GM21723 (cell line): ENCODE data around the gene CEP250.
A peak's percentile ranks its signal among the peaks of the same experiment; 100 is the strongest.

Experiments
- ATAC-seq: cut with Tn5 transposase; IDR thresholded peaks from one replicate; pipeline ENCODE4 v1.9.1; 2021; ENCODE audit warnings: mild to moderate bottlenecking, moderate library complexity; ENCODE audit not compliant: unreplicated experiment

CEP250 gene

GRCh38 chr20:35490736-35491181, 35.4 kb downstream of the CEP250 start:
- peak; percentile 96 for ATAC-seq

- ATAC-seq = no peak
Measured at GRCh38 chr20:35491823-35492222, 36.4 kb downstream of the CEP250 start.

- ATAC-seq = no peak
Measured at GRCh38 chr20:35492352-35492751, 37.0 kb downstream of the CEP250 start.

GRCh38 chr20:35496481-35496880, 41.1 kb downstream of the CEP250 start:
- no peak for ATAC-seq

- no peak for ATAC-seq
Measured at GRCh38 chr20:35497320-35497719, 41.9 kb downstream of the CEP250 start.

GRCh38 chr20:35497780-35498189, 42.4 kb downstream of the CEP250 start:
- ATAC-seq = no peak

- ATAC-seq = no peak
Measured at GRCh38 chr20:35499271-35499670, 43.9 kb downstream of the CEP250 start.

GRCh38 chr20:35502352-35502751, 47.0 kb downstream of the CEP250 start:
- ATAC-seq = peak; percentile 85

GRCh38 chr20:35503281-35503680, 47.9 kb downstream of the CEP250 start:
- no peak for ATAC-seq

GRCh38 chr20:35503841-35504561, 48.6 kb downstream of the CEP250 start:
- no peak for ATAC-seq

- ATAC-seq = no peak
Measured at GRCh38 chr20:35504751-35505150, 49.4 kb downstream of the CEP250 start.

- no peak for ATAC-seq
Measured at GRCh38 chr20:35506179-35506578, 50.8 kb downstream of the CEP250 start.

GRCh38 chr20:35506872-35507638, 51.7 kb downstream of the CEP250 start:
- ATAC-seq = no peak

GRCh38 chr20:35508493-35509218, 53.3 kb downstream of the CEP250 start:
- ATAC-seq = no peak

- no peak for ATAC-seq
Measured at GRCh38 chr20:35510951-35511735, 55.7 kb downstream of the CEP250 start.

GRCh38 chr20:35511814-35512420, 56.5 kb downstream of the CEP250 start:
- ATAC-seq = no peak

GRCh38 chr20:35514371-35514932, 59.1 kb downstream of the CEP250 start:
- ATAC-seq = no peak

GRCh38 chr20:35515341-35515740, 59.9 kb downstream of the CEP250 start:
- no peak for ATAC-seq

GRCh38 chr20:35515949-35516645, 60.7 kb downstream of the CEP250 start:
- no peak for ATAC-seq
